ENCODE data around the gene CHID1. TPM values are rescaled to one million over a fixed set of nuclear protein-coding genes. Genes with fewer than 3 reads are reported as not detected.

Gene CHID1
- total and polyA plus RNA-seq, 9 of the 15 experiments (the other 6 are each of a cell fraction or from before 2014, with no cell fraction given), result 15.1 to 108 (median 39.8) TPM

DNA sequence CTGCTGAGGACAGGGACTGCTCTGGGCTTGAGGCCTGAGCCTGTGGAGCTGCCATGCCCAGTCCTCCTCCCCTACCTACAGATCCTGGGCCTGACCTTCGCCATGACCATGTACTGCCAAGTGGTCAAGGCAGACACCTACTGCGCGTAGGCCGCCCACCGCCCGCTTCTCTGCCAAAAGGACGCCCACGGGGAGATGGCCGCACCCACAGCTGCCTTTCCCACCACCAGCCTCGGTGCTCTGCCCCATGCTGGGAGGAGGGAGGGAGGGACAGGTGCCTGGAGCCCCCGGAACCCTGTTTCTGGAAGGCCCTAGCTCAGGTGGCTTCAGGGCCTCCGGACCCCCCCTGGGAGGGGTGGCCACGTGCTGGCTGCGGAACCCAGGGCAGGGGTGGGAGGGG, 44.1 kb downstream of the CHID1 start:
- Histone ChIP-seq H4K20me1 (replicated peaks; ENCODE audit: control insufficient read depth, insufficient read depth, low read length) (peaks cover 21% of the 10 kb centered on the region), H3K4me2 (ENCODE audit: insufficient read depth, low read length) (no peak overlapping the region), H3K36me3 (ENCODE audit: control insufficient read depth, insufficient read depth, low read length) (peaks cover 25% of the 10 kb centered on the region; the same call in 1 of the 3 replicates), H3K27ac (ENCODE audit: extremely low read depth, low read depth, low read length) (no peak overlapping the region), H3K9me1 (ENCODE audit: control insufficient read depth, insufficient read depth, low read length) (peaks cover 5% of the 10 kb centered on the region), H2AFZ (ENCODE audit: low read depth, low read length) (no peak overlapping the region), H3K9me3 (replicated peaks; ENCODE audit: control insufficient read depth, insufficient read depth, low read depth, low read length) (no peaks in the 10 kb centered on the region), H3K4me1 (replicated peaks in 1 of 2; ENCODE audit: control insufficient read depth in 2 of 2, insufficient read depth in 2 of 2, low read length in 2 of 2) (peaks cover 8 to 92% of the 10 kb centered on the region in 2 experiments), H3K79me2 (ENCODE audit: control insufficient read depth, insufficient read depth, low read length) (no peaks in the 10 kb centered on the region), H3K4me3 (no peak overlapping the region), H3K27me3 (ENCODE audit: control insufficient read depth in 2 of 2, insufficient read depth in 2 of 2, low read length in 2 of 2) (no peaks in the 10 kb centered on the region), H3K9ac (ENCODE audit: insufficient read depth in 1 of 2, low read depth in 2 of 2, low read length in 2 of 2) (no peak overlapping the region)
- TF ChIP-seq MCM7 (IDR thresholded peaks at IDR 0.05), result no peak
- TF ChIP-seq PTBP1 (IDR thresholded peaks at IDR 0.05; ENCODE audit: low read depth, low read length), result 0 out of 2 replicates have a peak, but pooled peaks have one; percentile 29
- TF ChIP-seq POLR2G (IDR thresholded peaks at IDR 0.05; ENCODE audit: low read depth, low read length), result peak; percentile 64
- TF ChIP-seq ZKSCAN1 (IDR thresholded peaks at IDR 0.05; ENCODE audit: low read depth, low read length), result 0 out of 2 replicates have a peak, but pooled peaks have one; percentile 67
- DNase-seq (ENCODE audit: extremely low read depth in 1 of 4, low spot score in 3 of 4) (no peak), ATAC-seq (no peak), FAIRE-seq (no peak)
- 65% methylated on average over 8 of the region's 14 CpGs for WGBS (ENCODE audit: insufficient coverage, low coverage, missing lambda C conversion rate)
- ChIA-PET CTCF (ENCODE audit: low intra/inter-chr PET ratio) (no interaction called here), POLR2A (interaction anchor here (0.6 to 1.8 kb wide), 2 partner anchors 9 to 47 kb away, joined by 4 to 5 read pairs; no protein-coding TSS in a partner anchor)
- intact Hi-C loops (cut with micrococcal nuclease), result no loop called here
- no TSS peak for BruUV-seq (replicated peaks)
- in situ Hi-C loops (cut with MboI), result no loop called here

GRCh38 chr11:865462-866430, 44.9 kb downstream of the CHID1 start:
- Histone ChIP-seq H3K4me1 (replicated peaks in 1 of 2; ENCODE audit: control insufficient read depth in 2 of 2, insufficient read depth in 2 of 2, low read length in 2 of 2) (peaks cover 8 to 96% of the 10 kb centered on the region in 2 experiments), H3K79me2 (ENCODE audit: control insufficient read depth, insufficient read depth, low read length) (no peaks in the 10 kb centered on the region), H2AFZ (ENCODE audit: low read depth, low read length) (no peak overlapping the region), H3K27ac (ENCODE audit: extremely low read depth, low read depth, low read length) (no peak overlapping the region), H3K9me3 (replicated peaks; ENCODE audit: control insufficient read depth, insufficient read depth, low read depth, low read length) (no peaks in the 10 kb centered on the region), H3K9me1 (ENCODE audit: control insufficient read depth, insufficient read depth, low read length) (peaks cover 5% of the 10 kb centered on the region), H4K20me1 (replicated peaks; ENCODE audit: control insufficient read depth, insufficient read depth, low read length) (peaks cover 21% of the 10 kb centered on the region), H3K4me3 (no peak overlapping the region), H3K36me3 (ENCODE audit: control insufficient read depth, insufficient read depth, low read length) (peaks cover 23% of the 10 kb centered on the region; the same call in 1 of the 3 replicates), H3K4me2 (ENCODE audit: insufficient read depth, low read length) (no peak overlapping the region), H3K27me3 (ENCODE audit: control insufficient read depth in 2 of 2, insufficient read depth in 2 of 2, low read length in 2 of 2) (no peaks in the 10 kb centered on the region), H3K9ac (ENCODE audit: insufficient read depth in 1 of 2, low read depth in 2 of 2, low read length in 2 of 2) (peak overlapping the region in 1 of 2 experiments; percentile 45; a peak in 1 of 4 replicates)
- ChIA-PET POLR2A (no interaction called here), CTCF (ENCODE audit: low intra/inter-chr PET ratio) (no interaction called here)
- BruUV-seq (replicated peaks), result no TSS peak
- FAIRE-seq (no peak), DNase-seq (ENCODE audit: extremely low read depth in 1 of 4, low spot score in 3 of 4) (no peak), ATAC-seq (no peak)
- WGBS (ENCODE audit: insufficient coverage, low coverage, missing lambda C conversion rate), result 79% methylated on average over 28 of the region's 41 CpGs
- intact Hi-C loops (cut with micrococcal nuclease), result no loop called here
- in situ Hi-C loops (cut with MboI), result no loop called here
- peak; percentile 34; the same call in 1 of the 2 replicates for TF ChIP-seq POLR2AphosphoS2 (IDR thresholded peaks at IDR 0.05; ENCODE audit: low read length)
- peak; percentile 69 for TF ChIP-seq RBM22 (IDR thresholded peaks at IDR 0.05; ENCODE audit: low read depth, low read length, poor library complexity, severe bottlenecking)
- TF ChIP-seq FOXA1 (IDR thresholded peaks at IDR 0.05; ENCODE audit: borderline replicate concordance), result no peak
- TF ChIP-seq ZNF764 (CRISPR knock-in tag; IDR thresholded peaks at IDR 0.05; ENCODE audit: low read depth), result no peak
- no peak for TF ChIP-seq PYGO2 (tag; IDR thresholded peaks at IDR 0.05)
- TF ChIP-seq POLR2A (conservative IDR thresholded peaks at IDR 0.05), result peak; percentile 58
- TF ChIP-seq POLR2G (IDR thresholded peaks at IDR 0.05; ENCODE audit: low read depth, low read length), result peak; percentile 71
- 0 out of 2 replicates have a peak, but pooled peaks have one; percentile 5 for TF ChIP-seq RBM14 (IDR thresholded peaks at IDR 0.05; ENCODE audit: borderline replicate concordance, insufficient read depth, low read depth, low read length)
- TF ChIP-seq POU5F1 (IDR thresholded peaks at IDR 0.05; ENCODE audit: borderline replicate concordance, low read depth, low read length, partially characterized antibody), result no peak
